HepG2 (cell line): ENCODE data around the gene ABCG5. TPM values are rescaled to one million over a fixed set of nuclear protein-coding genes. Genes with fewer than 3 reads are reported as not detected.
A peak's percentile ranks its signal among the peaks of the same experiment; 100 is the strongest.

ENCODE experiments used
- POGZ ChIP-seq: sonication (generic); formaldehyde crosslinking; IDR thresholded peaks from 2 replicates; pipeline ENCODE4 v1.4.0; 2020; ENCODE audit warnings: mild to moderate bottlenecking, missing genetic modification reagents
- SP5 ChIP-seq: IDR thresholded peaks from 2 replicates; pipeline ENCODE4 v1.6.1; 2016; ENCODE audit warnings: low read depth, borderline replicate concordance
- ZNF143 ChIP-seq: sonication (generic); formaldehyde crosslinking; IDR thresholded peaks from 2 replicates; pipeline ENCODE4 v1.4.0; 2020; ENCODE audit warnings: missing genetic modification reagents
- ZNF264 ChIP-seq: sonication (generic); formaldehyde crosslinking; IDR thresholded peaks from 2 replicates; pipeline ENCODE4 v1.4.0; 2020; ENCODE audit warnings: missing genetic modification reagents
- ZNF354B ChIP-seq: sonication (generic); formaldehyde crosslinking; IDR thresholded peaks from 2 replicates; pipeline ENCODE4 v1.8.0; 2022; ENCODE audit warnings: mild to moderate bottlenecking, missing genetic modification reagents
- ZNF432 ChIP-seq: sonication (generic); formaldehyde crosslinking; IDR thresholded peaks from 2 replicates; pipeline ENCODE4 v1.5.0; 2020; ENCODE audit warnings: missing genetic modification reagents, mild to moderate bottlenecking, borderline replicate concordance
- ZNF546 ChIP-seq: sonication (generic); formaldehyde crosslinking; conservative IDR thresholded peaks from 2 replicates; pipeline ENCODE4 v1.8.1; 2023; ENCODE audit warnings: mild to moderate bottlenecking, missing genetic modification reagents
- ZNF772 ChIP-seq: sonication (generic); formaldehyde crosslinking; IDR thresholded peaks from 2 replicates; pipeline ENCODE4 v1.5.0; 2020; ENCODE audit warnings: mild to moderate bottlenecking, missing genetic modification reagents
- polyA plus RNA-seq, 8 experiments: library from polyadenylated mRNA; depleted of rRNA in 3 of 8; stranded (reverse) in 7 of 8; unstranded in 1 of 8; fragments of >200 nt; fragmentation: Illumina TruSeq in 4 of 8; extraction: Trizol in 4 of 8; gene quantifications; 2 replicates each; pipeline versions ENCODE4 v1.2.1 to v1.2.3, GENCODE V29; 2011 to 2016; ENCODE audit warnings: low read depth in 4 of 8, missing spikeins in 1 of 8, mixed read lengths in 1 of 8; ENCODE audit not compliant: insufficient read depth in 1 of 8
- total RNA-seq, 5 experiments: library from RNA; depleted of rRNA; stranded (reverse); fragments of >200 nt; fragmentation: Illumina TruSeq; extraction: Trizol; gene quantifications; 2 replicates each; pipeline ENCODE4 v1.2.3, GENCODE V29; 2016; ENCODE audit warnings: low read depth in 1 of 5
- TF ChIP-seq, protein P1 (sequence below): fragments of 450-650 bp; IDR thresholded peaks from 2 replicates; pipeline ENCODE4 v1.6.1; 2017
- TF ChIP-seq, protein P2 (sequence below): sonication (generic); formaldehyde crosslinking; IDR thresholded peaks from 2 replicates; pipeline ENCODE4 v1.8.0; 2022; ENCODE audit warnings: missing genetic modification reagents, low read depth, mild to moderate bottlenecking, borderline replicate concordance
- TF ChIP-seq, protein P3 (sequence below): sonication (generic); formaldehyde crosslinking; IDR thresholded peaks from 2 replicates; pipeline ENCODE4 v1.5.1; 2020; ENCODE audit warnings: missing genetic modification reagents, mild to moderate bottlenecking, borderline replicate concordance
- TF ChIP-seq, protein P4 (sequence below): sonication (generic); formaldehyde crosslinking; IDR thresholded peaks from 2 replicates; pipeline ENCODE4 v1.8.0; 2022; ENCODE audit warnings: mild to moderate bottlenecking, missing genetic modification reagents; ENCODE audit not compliant: insufficient replicate concordance
- TF ChIP-seq, protein P5 (sequence below): sonication (generic); formaldehyde crosslinking; IDR thresholded peaks from 2 replicates; pipeline ENCODE4 v1.4.0; 2020; ENCODE audit warnings: missing genetic modification reagents
- TF ChIP-seq, protein P6 (sequence below): sonication (generic); formaldehyde crosslinking; conservative IDR thresholded peaks from 2 replicates; pipeline ENCODE4 v1.4.0; 2020; ENCODE audit warnings: missing genetic modification reagents
- TF ChIP-seq, protein P7 (sequence below): sonication (generic); formaldehyde crosslinking; IDR thresholded peaks from 2 replicates; pipeline ENCODE4 v1.5.1; 2020; ENCODE audit warnings: missing genetic modification reagents, mild to moderate bottlenecking, borderline replicate concordance

Gene ABCG5
- total and polyA plus RNA-seq, 2 of the 13 experiments (the other 11 are each of a cell fraction or from before 2014, with no cell fraction given): 15.1 to 39.0 TPM

DNA sequence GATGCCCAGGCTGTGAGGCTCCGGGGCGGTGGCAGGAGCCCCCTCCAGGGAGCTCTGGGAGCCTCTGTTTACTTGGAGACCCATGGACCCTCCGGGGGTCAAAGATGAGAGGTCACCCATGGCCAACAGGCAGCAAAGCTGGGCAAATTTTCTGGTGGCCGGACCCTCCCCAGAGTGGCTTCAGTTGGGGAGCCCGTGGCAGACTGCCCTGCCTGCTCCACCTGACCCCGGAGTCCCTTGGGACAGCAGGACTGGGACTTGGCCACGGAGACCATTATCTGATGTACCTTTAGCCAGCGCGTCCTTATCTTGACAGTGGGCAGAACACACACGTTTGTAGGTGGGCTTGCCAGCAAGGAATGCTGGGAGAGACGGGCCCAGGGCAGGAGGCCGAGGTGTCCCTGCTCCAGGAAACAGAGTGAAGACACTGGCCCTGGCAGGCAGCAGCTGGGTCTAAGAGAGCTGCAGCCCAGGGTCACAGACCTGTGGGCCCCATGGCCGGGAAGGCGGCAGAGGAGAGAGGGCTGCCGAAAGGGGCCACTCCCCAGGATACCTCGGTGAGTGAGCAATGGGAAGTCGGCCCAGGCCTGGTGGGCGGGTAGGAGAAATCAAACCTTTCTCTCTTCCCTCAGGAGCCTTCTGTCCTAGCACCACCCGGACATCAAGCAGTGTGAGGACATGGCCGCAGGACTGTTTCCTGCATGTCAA, at the start of gene ABCG5, which contains the start of gene ABCG8 (continued):
- TF ChIP-seq, protein P1, sequence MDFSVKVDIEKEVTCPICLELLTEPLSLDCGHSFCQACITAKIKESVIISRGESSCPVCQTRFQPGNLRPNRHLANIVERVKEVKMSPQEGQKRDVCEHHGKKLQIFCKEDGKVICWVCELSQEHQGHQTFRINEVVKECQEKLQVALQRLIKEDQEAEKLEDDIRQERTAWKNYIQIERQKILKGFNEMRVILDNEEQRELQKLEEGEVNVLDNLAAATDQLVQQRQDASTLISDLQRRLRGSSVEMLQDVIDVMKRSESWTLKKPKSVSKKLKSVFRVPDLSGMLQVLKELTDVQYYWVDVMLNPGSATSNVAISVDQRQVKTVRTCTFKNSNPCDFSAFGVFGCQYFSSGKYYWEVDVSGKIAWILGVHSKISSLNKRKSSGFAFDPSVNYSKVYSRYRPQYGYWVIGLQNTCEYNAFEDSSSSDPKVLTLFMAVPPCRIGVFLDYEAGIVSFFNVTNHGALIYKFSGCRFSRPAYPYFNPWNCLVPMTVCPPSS: no peak
- TF ChIP-seq SP5 (CRISPR knock-in tag) (no peak), POGZ (no peak), ZNF772 (peak; percentile 82; the same call in 1 of the 2 replicates), ZNF432 (CRISPR knock-in tag) (peak; percentile 70; the same call in 1 of the 2 replicates), ZNF546 (no peak), ZNF264 (CRISPR knock-in tag) (peak; percentile 66; the same call in 1 of the 2 replicates), ZNF354B (CRISPR knock-in tag) (no peak), ZNF143 (CRISPR knock-in tag) (peak; percentile 87)
- TF ChIP-seq, protein P2, sequence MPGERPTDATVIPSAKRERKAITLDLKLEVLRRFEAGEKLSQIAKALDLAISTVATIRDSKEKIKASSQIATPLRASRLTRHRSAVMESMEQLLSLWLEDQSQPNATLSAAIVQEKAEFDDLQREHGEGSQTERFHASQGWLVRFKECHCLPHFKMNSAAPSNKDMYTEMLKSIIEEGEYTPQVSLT (CRISPR knock-in tag): no peak
- TF ChIP-seq, protein P3, sequence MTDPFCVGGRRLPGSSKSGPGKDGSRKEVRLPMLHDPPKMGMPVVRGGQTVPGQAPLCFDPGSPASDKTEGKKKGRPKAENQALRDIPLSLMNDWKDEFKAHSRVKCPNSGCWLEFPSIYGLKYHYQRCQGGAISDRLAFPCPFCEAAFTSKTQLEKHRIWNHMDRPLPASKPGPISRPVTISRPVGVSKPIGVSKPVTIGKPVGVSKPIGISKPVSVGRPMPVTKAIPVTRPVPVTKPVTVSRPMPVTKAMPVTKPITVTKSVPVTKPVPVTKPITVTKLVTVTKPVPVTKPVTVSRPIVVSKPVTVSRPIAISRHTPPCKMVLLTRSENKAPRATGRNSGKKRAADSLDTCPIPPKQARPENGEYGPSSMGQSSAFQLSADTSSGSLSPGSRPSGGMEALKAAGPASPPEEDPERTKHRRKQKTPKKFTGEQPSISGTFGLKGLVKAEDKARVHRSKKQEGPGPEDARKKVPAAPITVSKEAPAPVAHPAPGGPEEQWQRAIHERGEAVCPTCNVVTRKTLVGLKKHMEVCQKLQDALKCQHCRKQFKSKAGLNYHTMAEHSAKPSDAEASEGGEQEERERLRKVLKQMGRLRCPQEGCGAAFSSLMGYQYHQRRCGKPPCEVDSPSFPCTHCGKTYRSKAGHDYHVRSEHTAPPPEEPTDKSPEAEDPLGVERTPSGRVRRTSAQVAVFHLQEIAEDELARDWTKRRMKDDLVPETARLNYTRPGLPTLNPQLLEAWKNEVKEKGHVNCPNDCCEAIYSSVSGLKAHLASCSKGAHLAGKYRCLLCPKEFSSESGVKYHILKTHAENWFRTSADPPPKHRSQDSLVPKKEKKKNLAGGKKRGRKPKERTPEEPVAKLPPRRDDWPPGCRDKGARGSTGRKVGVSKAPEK (CRISPR knock-in tag): 0 out of 2 replicates have a peak, but pooled peaks have one; percentile 71
- TF ChIP-seq, protein P4, sequence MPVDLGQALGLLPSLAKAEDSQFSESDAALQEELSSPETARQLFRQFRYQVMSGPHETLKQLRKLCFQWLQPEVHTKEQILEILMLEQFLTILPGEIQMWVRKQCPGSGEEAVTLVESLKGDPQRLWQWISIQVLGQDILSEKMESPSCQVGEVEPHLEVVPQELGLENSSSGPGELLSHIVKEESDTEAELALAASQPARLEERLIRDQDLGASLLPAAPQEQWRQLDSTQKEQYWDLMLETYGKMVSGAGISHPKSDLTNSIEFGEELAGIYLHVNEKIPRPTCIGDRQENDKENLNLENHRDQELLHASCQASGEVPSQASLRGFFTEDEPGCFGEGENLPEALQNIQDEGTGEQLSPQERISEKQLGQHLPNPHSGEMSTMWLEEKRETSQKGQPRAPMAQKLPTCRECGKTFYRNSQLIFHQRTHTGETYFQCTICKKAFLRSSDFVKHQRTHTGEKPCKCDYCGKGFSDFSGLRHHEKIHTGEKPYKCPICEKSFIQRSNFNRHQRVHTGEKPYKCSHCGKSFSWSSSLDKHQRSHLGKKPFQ: peak; percentile 83
- TF ChIP-seq, protein P5, sequence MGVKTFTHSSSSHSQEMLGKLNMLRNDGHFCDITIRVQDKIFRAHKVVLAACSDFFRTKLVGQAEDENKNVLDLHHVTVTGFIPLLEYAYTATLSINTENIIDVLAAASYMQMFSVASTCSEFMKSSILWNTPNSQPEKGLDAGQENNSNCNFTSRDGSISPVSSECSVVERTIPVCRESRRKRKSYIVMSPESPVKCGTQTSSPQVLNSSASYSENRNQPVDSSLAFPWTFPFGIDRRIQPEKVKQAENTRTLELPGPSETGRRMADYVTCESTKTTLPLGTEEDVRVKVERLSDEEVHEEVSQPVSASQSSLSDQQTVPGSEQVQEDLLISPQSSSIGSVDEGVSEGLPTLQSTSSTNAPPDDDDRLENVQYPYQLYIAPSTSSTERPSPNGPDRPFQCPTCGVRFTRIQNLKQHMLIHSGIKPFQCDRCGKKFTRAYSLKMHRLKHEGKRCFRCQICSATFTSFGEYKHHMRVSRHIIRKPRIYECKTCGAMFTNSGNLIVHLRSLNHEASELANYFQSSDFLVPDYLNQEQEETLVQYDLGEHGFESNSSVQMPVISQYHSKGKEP: no peak
- TF ChIP-seq, protein P6, sequence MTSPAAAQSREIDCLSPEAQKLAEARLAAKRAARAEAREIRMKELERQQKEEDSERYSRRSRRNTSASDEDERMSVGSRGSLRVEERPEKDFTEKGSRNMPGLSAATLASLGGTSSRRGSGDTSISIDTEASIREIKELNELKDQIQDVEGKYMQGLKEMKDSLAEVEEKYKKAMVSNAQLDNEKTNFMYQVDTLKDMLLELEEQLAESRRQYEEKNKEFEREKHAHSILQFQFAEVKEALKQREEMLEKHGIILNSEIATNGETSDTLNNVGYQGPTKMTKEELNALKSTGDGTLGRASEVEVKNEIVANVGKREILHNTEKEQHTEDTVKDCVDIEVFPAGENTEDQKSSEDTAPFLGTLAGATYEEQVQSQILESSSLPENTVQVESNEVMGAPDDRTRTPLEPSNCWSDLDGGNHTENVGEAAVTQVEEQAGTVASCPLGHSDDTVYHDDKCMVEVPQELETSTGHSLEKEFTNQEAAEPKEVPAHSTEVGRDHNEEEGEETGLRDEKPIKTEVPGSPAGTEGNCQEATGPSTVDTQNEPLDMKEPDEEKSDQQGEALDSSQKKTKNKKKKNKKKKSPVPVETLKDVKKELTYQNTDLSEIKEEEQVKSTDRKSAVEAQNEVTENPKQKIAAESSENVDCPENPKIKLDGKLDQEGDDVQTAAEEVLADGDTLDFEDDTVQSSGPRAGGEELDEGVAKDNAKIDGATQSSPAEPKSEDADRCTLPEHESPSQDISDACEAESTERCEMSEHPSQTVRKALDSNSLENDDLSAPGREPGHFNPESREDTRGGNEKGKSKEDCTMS (CRISPR knock-in tag): no peak
- TF ChIP-seq, protein P7, sequence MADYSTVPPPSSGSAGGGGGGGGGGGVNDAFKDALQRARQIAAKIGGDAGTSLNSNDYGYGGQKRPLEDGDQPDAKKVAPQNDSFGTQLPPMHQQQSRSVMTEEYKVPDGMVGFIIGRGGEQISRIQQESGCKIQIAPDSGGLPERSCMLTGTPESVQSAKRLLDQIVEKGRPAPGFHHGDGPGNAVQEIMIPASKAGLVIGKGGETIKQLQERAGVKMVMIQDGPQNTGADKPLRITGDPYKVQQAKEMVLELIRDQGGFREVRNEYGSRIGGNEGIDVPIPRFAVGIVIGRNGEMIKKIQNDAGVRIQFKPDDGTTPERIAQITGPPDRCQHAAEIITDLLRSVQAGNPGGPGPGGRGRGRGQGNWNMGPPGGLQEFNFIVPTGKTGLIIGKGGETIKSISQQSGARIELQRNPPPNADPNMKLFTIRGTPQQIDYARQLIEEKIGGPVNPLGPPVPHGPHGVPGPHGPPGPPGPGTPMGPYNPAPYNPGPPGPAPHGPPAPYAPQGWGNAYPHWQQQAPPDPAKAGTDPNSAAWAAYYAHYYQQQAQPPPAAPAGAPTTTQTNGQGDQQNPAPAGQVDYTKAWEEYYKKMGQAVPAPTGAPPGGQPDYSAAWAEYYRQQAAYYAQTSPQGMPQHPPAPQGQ (CRISPR knock-in tag): no peak
